ENCODE results near the gene PSMC1. TPM values are rescaled to one million over a fixed set of nuclear protein-coding genes. Genes with fewer than 3 reads are reported as not detected.
"Not testable (repeated sequence)": the region's sequence is repeated elsewhere in the genome, so short reads cannot be mapped to it uniquely, and the experiment has no call there.

Gene PSMC1
- polyA plus RNA-seq, 2 of the 4 experiments (the other 2 are of a cell fraction) = 328 to 336 TPM

DNA sequence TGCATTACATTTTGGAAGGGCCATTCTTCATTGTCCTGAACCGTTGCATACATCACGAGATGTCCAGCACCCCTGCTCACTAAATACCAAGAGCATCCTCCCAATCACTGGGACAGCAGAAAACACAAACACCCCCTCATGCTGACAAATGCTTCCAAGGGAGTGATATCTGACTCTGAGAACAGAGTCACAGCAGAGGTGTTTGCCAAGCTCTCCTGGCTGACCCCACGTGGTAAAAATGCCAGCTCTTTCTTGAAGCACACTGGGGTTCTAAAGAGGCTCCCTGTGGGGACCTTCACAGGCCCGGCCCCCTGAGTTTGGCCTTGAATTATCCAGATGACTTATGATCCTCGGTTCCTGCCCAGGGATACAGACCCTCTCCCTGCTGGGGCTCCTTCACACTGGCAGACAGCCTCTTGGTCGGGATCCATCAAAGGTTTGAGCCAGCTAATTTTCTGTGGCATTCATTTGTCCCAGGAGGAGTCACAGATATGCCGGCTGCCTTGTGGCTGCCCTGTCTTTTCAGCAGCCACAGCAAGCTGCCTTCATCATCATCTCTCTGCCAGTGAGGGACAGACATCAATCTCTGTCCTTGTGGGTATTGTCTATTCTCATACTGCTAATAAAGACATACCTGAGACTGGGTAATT lies 43.1 kb upstream of the PSMC1 start:
- CTCF ChIA-PET = interaction anchor here (0.8 to 1.2 kb wide), 2 partner anchors 23 to 80 kb away, joined by 3 to 4 read pairs; no protein-coding TSS in a partner anchor
- Histone ChIP-seq H3K27ac (no peak overlapping the region), H3K4me2 (no peak overlapping the region), H3K9me3 (no peaks in the 10 kb centered on the region), H3K4me1 (no peaks in the 10 kb centered on the region), H3K4me3 (no peak overlapping the region)
- DNase-seq (ENCODE audit: low read depth in 1 of 2, low spot score in 1 of 2) (no peak), ATAC-seq (no peak), FAIRE-seq (no peak)
- POLR2A ChIA-PET = no interaction called here
- TF ChIP-seq FOXS1 (CRISPR knock-in tag; IDR thresholded peaks at IDR 0.05) (no peak), JUN (IDR thresholded peaks at IDR 0.05) (no peak), TFCP2L1 (CRISPR knock-in tag; IDR thresholded peaks at IDR 0.05) (no peak), HOXB5 (CRISPR knock-in tag; IDR thresholded peaks at IDR 0.05) (no peak), PBX3 (IDR thresholded peaks at IDR 0.05) (no peak), EHMT2 (IDR thresholded peaks at IDR 0.05; ENCODE audit: low read depth) (no peak), HEYL (CRISPR knock-in tag; IDR thresholded peaks at IDR 0.05) (no peak), MYC (IDR thresholded peaks at IDR 0.05; ENCODE audit: borderline replicate concordance, low read length) (no peak)
- TF ChIP-seq, protein P1, sequence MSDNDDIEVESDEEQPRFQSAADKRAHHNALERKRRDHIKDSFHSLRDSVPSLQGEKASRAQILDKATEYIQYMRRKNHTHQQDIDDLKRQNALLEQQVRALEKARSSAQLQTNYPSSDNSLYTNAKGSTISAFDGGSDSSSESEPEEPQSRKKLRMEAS (IDR thresholded peaks at IDR 0.05) = no peak
- TF ChIP-seq, protein P2, sequence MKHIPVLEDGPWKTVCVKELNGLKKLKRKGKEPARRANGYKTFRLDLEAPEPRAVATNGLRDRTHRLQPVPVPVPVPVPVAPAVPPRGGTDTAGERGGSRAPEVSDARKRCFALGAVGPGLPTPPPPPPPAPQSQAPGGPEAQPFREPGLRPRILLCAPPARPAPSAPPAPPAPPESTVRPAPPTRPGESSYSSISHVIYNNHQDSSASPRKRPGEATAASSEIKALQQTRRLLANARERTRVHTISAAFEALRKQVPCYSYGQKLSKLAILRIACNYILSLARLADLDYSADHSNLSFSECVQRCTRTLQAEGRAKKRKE (CRISPR knock-in tag; IDR thresholded peaks at IDR 0.05; ENCODE audit: low read depth) = no peak
- WGBS (ENCODE audit: missing lambda C conversion rate) = 9% methylated on average over 6 of the region's 7 CpGs

GRCh38 chr14:90228478-90228877 lies 27.9 kb upstream of the PSMC1 start:
- Histone ChIP-seq H3K4me2 (no peak overlapping the region), H3K9me3 (peaks cover 19% of the 10 kb centered on the region; the same call in 2 of the 3 replicates), H3K27ac (no peak overlapping the region), H3K4me3 (no peak overlapping the region), H3K4me1 (no peaks in the 10 kb centered on the region)
- WGBS (ENCODE audit: missing lambda C conversion rate) = 56% methylated on average over 4 of the region's 4 CpGs
- TF ChIP-seq CBX8 (IDR thresholded peaks at IDR 0.05) = no peak
- TF ChIP-seq, protein P1 (IDR thresholded peaks at IDR 0.05) = no peak
- no peak for TF ChIP-seq FOSB (CRISPR knock-in tag; IDR thresholded peaks at IDR 0.05)
- TF ChIP-seq SREBF2 (IDR thresholded peaks at IDR 0.05) = no peak
- no peak for TF ChIP-seq SMC3 (IDR thresholded peaks at IDR 0.05)
- no peak for TF ChIP-seq KDM5A (IDR thresholded peaks at IDR 0.05)
- TF ChIP-seq NFE2L2 (conservative IDR thresholded peaks at IDR 0.05; ENCODE audit: low read length) = no peak
- DNase-seq (ENCODE audit: low read depth in 1 of 2, low spot score in 1 of 2) (no peak), ATAC-seq (no peak), FAIRE-seq (no peak)
- ChIA-PET CTCF (no interaction called here), POLR2A (no interaction called here)

DNA sequence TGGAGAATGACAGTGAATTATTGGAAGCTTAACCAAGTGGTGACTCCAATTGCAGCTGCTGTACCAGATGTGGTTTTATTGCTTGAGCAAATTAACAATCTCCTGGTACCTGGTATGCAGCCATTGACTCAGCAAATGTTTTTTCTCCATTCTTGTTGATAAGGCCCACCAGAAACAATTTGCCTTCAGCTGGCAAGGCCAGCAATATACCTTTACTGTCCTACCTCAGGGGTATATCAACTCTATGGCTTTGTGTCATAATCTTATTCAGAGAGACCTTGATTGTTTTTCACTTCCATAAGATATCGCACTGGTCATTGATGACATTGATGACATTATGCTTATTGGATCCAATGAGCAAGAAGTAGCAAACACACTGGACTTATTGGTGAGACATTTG lies 26.4 kb upstream of the PSMC1 start:
- CTCF ChIA-PET = interaction anchor here (0.6 to 0.8 kb wide), 2 partner anchors 257 to 454 kb away, joined by 3 to 4 read pairs; no protein-coding TSS in a partner anchor
- H3K4me3 ChIP-seq; H3K4me1 ChIP-seq; POLR2A ChIA-PET; H3K27ac ChIP-seq; FAIRE-seq; ATAC-seq; H3K4me2 ChIP-seq; H3K9me3 ChIP-seq; DNase-seq (ENCODE audit: low read depth in 1 of 2, low spot score in 1 of 2): not testable (repeated sequence)
- 92% methylated on average over 1 of the region's 1 CpG for WGBS (ENCODE audit: missing lambda C conversion rate)

GRCh38 chr14:90235179-90235976 lies 21.0 kb upstream of the PSMC1 start:
- FAIRE-seq = no peak
- Histone ChIP-seq H3K4me3 (no peak overlapping the region), H3K4me2 (peak overlapping the region; percentile 44; the same call in 2 of the 3 replicates)
- TF ChIP-seq, protein P3, sequence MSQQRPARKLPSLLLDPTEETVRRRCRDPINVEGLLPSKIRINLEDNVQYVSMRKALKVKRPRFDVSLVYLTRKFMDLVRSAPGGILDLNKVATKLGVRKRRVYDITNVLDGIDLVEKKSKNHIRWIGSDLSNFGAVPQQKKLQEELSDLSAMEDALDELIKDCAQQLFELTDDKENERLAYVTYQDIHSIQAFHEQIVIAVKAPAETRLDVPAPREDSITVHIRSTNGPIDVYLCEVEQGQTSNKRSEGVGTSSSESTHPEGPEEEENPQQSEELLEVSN (IDR thresholded peaks at IDR 0.05; ENCODE audit: borderline replicate concordance, low read depth) = peak; percentile 72; the same call in 1 of the 2 replicates
- TF ChIP-seq, protein P4, sequence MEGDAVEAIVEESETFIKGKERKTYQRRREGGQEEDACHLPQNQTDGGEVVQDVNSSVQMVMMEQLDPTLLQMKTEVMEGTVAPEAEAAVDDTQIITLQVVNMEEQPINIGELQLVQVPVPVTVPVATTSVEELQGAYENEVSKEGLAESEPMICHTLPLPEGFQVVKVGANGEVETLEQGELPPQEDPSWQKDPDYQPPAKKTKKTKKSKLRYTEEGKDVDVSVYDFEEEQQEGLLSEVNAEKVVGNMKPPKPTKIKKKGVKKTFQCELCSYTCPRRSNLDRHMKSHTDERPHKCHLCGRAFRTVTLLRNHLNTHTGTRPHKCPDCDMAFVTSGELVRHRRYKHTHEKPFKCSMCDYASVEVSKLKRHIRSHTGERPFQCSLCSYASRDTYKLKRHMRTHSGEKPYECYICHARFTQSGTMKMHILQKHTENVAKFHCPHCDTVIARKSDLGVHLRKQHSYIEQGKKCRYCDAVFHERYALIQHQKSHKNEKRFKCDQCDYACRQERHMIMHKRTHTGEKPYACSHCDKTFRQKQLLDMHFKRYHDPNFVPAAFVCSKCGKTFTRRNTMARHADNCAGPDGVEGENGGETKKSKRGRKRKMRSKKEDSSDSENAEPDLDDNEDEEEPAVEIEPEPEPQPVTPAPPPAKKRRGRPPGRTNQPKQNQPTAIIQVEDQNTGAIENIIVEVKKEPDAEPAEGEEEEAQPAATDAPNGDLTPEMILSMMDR (IDR thresholded peaks at IDR 0.05) = peak; percentile 83
- no peak for TF ChIP-seq ESRRA (IDR thresholded peaks at IDR 0.05; ENCODE audit: borderline replicate concordance, low read length)
- peak; percentile 81 for TF ChIP-seq SMC3 (IDR thresholded peaks at IDR 0.05)
- TF ChIP-seq, protein P5, sequence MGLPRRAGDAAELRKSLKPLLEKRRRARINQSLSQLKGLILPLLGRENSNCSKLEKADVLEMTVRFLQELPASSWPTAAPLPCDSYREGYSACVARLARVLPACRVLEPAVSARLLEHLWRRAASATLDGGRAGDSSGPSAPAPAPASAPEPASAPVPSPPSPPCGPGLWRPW (IDR thresholded peaks at IDR 0.05) = no peak
- no peak for TF ChIP-seq MYC (IDR thresholded peaks at IDR 0.05; ENCODE audit: borderline replicate concordance, low read length)
- TF ChIP-seq BCL3 (IDR thresholded peaks at IDR 0.05) = no peak

More at GRCh38 chr14:90235179-90235976, 21.0 kb upstream of the PSMC1 start:
- no peak overlapping the region for H3K27ac ChIP-seq
- DNase-seq (ENCODE audit: low read depth in 1 of 2, low spot score in 1 of 2) (peak; percentile 65 to 76), ATAC-seq (peak; percentile 89 to 95)
- peaks cover 36% of the 10 kb centered on the region for H3K9me3 ChIP-seq
- WGBS (ENCODE audit: missing lambda C conversion rate) = 2% methylated on average over 25 of the region's 25 CpGs
- POLR2A ChIA-PET = no interaction called here
- CTCF ChIA-PET = interaction anchor here (0.6 to 11.0 kb wide), 38 partner anchors 8 to 302 kb away, joined by 3 to 188 read pairs (median 4); partner anchors contain the start of genes PSMC1 and TDP1
- H3K4me1 ChIP-seq = no peaks in the 10 kb centered on the region
